HG03378 (cell line): ENCODE data around the gene WDFY2.
"Not testable (repeated sequence)": the region's sequence is repeated elsewhere in the genome, so short reads cannot be mapped to it uniquely, and the experiment has no call there.

Source experiments
- ATAC-seq: cut with Tn5 transposase; IDR thresholded peaks from one replicate; pipeline ENCODE4 v1.9.1; 2021; ENCODE audit warnings: mild to moderate bottlenecking, moderate library complexity; ENCODE audit not compliant: unreplicated experiment

WDFY2 gene

DNA sequence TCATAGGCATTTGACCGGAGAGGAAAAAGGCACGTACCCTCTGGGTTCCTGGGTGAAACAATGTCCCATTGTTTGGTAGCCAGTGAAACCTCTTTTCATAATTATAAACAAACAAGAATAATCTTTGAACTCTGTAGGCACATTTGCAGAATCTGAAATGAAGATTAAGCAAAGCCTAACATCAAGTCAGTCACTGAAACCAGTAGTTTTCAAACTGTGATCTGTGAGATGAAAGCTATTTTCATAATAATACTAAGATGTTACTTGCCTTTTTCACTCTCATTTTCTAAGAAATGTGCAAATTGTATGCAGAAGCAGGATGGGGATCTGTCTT lies 105.4 kb downstream of the WDFY2 start:
- no peak for ATAC-seq

DNA sequence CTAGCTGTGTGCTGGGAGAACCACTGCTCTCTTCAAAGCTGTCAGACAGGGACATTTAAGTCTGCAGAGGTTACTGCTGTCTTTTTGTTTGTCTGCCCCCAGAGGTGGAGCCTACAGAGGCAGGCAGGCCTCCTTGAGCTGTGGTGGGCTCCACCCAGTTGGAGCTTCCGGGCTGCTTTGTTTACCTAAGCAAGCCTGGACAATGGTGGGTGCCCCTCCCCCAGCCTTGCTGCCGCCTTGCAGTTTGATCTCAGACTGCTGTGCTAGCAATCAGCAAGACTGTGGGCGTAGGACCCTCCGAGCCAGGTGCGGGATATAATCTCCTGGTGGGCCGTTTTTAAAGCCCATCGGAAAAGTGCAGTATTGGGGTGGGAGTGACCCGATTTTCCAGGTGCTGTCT lies 111.4 kb downstream of the WDFY2 start:
- ATAC-seq = not testable (repeated sequence)

DNA sequence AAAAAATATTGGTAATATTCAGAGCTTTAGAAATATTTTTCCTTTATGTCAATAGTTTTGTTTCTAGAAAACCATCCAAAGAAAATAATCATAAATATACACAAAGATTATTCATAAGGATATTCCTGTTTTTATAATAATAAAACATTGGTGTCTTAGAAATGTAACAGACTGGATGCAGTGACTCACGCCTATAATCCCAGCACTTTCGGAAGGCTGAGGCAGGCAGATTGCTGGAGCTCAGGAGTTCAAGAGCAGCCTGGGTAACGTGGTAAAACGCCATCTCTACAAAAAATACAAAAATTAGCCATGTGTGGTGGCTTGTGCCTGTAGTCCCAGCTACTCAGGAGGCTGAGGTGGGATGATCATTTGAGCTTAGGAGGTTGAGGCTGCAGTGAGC lies 112.9 kb downstream of the WDFY2 start:
- no peak for ATAC-seq

DNA sequence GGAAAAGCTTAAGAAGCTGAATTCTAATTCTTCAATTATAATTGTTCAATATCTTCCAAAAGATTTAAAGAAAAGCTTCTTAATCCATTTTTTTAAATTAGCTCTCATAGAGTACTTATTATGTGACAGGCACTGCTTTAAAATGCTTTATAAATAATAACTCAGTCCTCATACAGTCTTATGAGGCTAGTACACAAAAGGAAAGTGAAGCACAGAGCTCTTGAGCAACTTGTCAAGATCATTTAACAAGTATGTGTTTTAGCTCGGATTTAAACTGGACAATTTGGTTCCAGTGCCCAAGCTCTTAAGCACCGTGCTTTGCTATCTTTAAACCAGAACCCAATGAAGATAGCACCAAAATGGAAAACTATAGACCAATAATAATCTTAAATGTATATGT lies 113.6 kb downstream of the WDFY2 start:
- no peak for ATAC-seq

DNA sequence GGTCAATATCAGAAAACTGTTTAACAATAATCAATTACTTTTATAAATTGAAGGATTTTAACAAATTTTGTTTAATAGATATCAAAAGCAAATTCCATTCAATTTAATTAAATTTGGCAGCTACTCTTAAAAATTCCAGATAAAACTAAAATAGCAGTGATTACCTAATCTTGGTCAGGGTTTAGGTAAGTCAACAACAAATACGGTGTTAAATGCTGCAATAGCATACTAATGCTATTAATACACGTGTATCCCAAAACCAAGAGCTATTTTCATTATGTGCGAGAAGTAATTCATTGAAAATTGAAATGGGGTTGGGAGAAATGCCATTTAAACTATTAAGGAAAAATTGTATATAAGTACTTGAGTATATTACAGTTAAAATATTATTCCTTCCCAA lies 114.1 kb downstream of the WDFY2 start:
- no peak for ATAC-seq

DNA sequence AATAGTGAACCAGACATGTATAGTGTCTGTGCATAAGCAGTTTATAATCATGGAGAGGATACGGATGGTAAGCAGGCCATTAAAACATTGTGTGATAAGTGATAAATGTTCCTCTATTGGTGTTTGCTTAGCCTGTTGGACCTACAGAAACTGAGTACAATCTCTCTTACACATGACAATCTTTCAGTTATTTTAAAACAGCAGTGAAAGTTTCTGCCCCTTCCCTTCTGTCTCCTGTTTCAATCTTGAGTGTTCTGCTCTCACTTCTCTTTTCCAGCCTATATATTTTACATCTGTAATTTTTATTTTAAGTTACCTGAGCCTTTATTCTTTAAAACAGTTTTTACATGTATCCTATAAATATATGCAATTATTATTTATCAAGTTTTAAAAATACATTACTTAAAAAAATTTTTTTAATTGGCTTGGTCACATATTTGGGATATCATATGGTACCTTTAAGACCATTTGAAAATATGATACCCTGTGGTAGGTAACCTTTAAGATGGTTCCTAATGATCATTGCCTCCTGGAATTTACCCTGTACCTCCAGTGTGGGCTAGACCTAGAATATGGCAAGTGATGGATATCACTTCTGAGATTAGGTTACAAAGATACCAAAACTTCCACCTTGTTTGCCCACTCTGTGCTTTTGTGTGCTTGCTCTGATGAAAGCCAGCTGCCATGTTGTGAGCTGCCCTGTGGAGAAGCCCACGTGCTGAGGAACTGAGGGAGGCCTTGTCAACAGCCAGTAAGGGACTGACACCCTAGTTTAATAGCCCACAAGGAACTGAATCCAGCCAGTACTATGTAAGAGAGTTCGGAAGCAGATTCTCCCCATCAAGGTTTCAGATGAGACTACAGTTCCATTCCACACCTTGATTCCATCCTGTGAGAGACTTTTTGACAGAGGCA lies 120.4 kb downstream of the WDFY2 start:
- peak; percentile 88 for ATAC-seq

DNA sequence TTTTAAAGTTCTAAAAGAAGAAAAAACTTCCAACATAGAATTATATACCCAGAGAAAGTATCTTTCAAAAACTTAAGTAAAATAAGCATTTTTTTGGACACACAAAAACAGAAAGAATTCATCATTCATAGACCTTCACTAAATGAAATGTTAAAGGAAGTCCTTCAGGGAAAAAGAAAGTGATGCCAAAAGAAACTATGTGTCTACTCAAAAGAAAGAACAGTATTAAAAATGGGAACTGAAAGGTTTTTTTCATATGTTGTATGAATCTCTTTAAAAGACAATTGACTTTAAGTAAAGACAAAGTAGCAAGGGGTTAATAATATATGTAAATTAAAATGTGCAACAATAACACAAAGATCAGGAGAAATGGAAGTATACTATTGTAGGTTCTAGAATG lies 123.2 kb downstream of the WDFY2 start:
- ATAC-seq = no peak

DNA sequence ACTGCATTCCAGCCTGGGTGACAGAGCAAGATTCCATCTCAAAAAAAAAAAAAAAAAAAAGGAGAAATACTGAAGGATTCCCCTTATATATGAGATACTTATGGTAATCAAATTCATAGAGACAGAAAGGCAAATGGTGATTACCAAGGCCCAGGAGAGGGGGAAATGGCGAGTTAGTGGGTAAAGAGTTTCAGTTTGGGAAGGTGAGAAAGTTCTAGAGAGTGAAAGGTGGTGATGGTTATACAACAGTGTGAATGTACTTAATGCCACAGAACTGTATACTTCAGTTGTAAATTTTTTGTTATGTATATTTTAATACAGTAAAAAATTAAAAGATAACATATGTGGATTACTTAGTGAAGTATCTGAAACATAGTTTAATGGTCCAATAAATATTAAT lies 129.5 kb downstream of the WDFY2 start:
- ATAC-seq = no peak

DNA sequence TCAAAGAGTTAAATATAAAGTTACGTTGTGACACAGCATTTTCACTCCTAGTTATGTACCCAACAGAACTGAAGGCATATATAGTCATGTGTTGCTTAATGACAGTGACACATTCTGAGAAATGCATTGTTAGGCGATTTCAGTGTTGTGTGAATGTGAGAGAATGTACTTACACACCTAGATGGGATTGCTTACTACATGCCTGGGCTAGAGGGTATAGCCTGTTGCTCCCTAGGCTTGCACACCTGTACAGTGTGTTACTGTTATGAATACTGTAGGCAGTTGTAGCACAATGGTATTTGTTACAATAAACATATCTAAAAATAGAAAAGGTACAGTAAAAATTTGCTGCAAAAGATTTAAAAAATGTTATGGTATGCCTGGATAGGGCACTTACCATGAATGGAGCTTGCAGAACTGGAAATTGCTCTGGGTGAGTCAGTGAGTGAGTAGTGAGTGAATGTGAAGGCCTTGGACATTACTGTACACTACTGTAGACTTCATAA lies 130.5 kb downstream of the WDFY2 start:
- ATAC-seq = peak; percentile 80

DNA sequence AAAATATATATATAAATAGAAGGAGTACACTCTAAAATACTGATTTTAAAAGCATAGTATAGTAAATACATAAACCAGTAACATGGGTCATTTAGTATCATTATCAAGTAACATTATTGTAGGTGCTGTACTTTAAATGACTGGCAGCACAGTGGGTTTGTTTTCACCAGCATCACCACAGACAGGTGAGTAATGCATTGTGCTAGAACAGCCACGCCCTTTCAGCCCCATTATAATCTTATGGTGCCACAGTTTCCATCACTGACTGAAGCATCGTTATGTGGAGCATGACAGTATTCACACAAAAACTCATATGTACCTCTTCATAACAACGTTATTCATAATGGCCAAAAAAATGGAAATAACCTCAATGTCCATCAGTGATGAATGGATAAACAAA lies 131.4 kb downstream of the WDFY2 start:
- ATAC-seq = no peak

DNA sequence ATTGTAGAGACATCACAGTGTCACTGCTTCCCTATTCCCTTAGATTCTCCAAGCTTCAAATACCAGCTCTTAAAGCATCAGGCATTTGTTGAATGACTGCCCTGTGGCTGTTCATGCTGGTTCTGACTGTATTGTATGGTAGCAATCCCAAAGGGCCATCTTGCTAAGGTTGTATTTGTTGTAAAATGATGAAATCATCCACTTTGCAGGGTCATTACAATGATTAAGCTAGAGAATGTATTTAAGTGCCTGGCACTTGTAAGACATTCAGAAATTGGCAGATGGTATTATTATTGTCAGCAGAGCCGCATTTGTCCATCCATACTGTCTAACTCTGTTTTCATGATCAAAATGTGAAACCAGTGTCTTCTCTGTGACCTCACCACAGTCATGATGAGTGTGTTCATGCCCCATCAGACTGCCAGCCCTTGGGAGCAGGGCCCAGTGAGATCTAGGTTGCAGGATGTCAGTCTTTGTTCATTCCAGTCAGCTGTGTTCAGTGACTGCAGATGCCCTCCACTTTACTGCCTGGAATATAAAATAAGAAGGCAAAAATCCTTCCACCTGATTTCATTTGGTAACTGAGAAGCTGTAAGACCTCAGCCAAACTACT lies 133.6 kb downstream of the WDFY2 start:
- ATAC-seq = no peak

DNA sequence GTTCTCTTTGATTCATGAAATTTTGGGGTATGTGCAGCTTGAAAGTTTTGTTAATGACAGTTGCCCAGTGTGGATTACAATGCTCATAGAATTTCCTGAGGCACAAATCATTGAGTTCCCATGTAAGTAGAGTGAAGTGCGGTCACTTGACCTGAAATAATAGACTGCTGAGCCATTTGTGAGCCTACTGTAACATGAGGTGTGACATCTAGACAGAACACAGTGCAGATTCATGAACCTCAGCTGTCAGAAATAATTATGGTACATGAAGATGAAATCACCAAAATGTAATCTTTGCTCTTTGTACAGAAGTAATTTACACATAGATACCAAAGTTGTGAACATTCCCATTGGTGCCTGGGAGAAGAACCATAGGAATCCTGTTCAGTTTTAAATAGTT lies 135.1 kb downstream of the WDFY2 start:
- ATAC-seq = no peak

DNA sequence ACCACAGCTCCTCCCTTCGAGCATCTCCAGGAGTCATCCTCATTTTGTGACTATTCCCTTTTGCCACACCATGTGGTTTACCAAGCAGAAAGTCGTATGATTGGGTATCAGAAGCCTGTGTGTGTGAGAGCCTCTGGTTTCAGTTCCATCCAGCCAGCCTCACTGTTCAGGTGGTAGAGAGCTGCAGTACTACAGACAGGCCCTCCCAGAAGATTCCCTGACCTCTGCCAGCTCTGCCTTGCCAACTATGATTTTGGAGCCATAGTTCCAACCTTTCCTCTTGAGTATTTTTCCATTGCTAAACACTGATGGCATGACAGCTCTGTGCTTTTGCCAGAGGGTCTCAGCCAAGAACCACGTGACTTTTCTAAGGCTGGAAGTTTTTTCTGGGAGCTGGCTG lies 137.2 kb downstream of the WDFY2 start:
- ATAC-seq = peak; percentile 71

DNA sequence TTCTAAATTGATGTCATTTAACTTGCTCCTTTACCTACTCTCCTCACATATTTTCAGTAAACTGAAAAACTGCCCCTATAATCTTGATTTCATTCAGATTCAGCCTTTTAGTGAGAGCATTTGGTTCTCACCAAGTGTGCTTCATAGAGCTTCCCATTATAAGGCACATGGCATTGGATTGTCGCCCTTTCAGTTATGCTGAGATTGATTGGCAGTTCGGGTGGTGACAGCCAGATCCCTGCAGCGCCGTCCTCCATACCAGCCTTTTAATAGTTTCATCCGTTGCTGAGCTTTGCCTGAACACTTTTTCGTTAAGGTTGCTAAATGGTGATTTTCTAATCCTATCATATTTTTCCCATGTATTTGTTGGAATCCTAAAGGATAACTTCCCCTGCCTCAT lies 139.3 kb downstream of the WDFY2 start:
- no peak for ATAC-seq

DNA sequence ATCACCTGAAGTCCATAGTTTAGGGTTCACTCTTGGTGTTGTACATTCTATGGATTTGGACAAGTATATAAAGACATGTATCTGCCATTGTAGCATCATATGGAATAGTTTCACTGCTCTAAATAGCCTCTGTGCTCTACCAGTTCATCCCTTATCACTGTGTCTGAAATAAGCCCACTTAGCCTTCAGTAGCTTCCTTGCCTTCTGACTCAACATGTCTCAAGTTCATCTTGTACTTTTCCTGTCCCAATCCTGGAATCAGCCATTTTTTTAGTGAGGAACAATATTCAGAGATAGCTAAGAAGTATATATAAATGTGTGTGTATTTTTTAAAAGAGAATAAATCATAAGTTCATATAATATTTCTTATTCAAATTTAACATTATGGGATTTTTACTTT lies 140.5 kb downstream of the WDFY2 start:
- no peak for ATAC-seq

DNA sequence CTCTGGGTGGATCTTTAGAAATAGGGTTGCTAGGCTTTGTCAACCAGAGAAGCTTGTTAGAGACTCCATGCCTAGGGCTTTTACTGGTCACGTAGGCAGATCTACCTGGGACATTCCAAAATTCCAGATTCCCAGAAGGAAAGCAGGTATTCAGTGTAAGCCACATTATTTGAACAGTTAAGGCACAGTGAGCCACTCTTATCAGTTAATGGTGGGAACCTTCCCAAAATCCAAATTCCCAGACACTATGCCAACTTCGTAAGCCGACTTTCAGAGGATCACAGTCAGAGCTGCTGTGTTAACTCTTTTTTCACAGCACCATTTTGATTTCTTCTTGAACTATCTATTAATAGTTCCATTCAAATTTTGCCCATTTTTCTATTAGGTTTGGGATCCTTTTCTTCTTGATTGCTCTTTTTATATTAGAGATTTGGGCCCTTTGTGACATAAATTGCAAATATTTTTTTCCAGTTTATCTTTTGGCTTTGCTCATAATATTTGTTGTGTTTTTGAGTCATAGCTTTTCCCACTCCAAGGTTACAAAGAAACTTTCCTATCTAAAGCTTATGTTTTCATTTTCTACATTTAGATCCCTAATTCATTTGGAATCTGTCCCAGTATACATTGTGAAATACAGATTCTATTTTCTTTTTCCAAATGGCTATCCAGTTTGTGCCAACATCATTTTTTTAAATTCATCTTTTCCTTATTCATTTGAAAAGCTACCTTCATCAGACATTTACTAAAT lies 142.4 kb downstream of the WDFY2 start:
- ATAC-seq = no peak

DNA sequence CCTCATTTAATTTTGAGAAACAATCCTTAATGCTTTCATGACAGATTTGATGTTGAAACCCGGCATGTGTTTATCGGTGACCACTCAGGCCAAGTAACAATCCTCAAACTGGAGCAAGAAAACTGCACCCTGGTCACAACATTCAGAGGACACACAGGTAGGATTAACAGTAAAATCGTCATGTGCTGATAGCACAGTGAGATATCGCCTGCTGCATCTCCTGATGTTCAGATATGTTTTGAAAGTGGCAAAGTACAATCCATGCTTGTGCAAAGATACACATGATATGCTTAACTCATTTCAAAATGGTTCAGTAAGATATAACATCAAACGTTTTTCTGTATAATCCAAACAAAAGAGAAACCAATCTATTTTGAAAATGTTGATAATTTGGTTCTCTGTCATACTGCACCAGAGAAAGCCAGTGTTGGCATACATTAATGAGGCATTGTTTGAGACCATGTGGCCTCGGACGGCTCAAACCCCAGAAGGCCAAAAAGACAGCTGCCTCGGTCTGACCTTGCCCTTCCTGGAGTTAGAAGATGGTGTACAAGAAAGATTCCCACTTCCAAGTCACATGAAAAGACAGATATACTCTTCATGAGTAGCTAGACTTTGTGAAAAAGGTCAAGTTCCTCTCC lies 143.5 kb downstream of the WDFY2 start:
- no peak for ATAC-seq

DNA sequence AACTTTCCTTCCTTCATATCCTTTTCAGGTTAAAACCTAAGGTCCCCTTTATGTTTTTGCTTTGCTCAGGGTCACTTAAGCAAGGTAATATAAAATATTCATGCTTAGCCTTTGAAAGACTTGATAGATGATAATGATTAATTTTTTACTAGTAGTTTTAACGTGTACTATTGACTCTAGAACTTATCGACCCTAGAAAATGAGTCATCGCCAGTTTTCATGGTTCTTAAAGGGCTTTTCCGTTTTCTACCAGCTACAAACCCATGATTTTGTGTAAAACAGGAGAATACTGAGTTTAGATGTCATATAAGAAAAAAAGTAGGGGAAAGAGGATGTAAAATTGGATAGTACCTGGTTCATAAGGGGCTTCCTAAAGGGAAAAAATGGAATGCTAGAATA lies 144.0 kb downstream of the WDFY2 start:
- ATAC-seq = no peak

DNA sequence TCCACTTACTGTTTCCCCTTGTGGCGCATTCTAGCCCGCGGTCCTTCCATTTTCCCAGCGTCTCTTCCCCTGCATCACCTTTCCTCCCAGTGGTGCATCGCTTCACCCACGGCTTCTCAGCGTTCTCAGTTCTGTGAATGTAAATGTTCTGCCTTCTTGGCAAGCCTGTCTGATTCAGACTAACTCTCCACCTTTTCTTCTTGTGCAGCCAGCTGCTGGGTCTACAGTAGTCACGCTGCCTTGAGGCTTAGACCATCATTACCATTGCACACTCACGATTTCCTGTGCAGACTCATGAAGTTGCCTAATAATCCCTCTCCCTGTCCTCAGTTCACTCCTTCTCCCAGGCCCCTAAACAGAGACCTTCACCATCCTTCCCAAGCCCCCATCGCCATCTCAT lies 144.7 kb downstream of the WDFY2 start:
- ATAC-seq = no peak

DNA sequence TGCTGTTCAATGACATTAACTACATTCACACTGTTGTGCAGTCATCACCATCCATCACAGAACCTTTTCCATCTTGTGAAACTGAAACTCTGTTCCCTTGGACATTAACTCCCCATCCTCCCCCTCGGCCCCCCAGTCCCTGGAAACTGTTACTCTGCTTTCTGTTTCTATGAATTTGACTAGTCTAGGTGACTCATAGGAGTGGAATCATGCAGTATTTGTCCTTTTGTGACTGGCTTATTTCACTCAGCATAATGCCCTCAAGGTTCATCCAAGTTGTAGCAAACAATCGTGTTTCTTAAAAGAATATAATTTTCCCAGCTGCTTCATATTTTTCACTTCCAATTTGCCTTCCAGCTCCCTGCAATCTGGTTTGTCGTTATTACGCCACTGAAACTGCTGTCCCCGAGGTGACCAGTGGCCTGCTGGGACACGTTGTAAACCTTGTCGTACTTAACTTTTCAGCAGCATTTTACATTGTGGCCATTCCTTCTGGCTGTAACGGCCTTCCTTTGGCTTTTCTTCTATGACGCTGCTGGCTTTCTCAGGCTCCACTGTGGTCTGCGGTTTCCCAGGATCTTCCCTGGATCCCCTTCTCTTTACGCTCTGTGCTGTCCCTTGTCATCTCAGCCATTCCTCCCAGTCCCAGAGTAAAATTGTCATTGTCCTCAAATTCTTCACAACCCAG lies 145.7 kb downstream of the WDFY2 start:
- ATAC-seq = no peak

DNA sequence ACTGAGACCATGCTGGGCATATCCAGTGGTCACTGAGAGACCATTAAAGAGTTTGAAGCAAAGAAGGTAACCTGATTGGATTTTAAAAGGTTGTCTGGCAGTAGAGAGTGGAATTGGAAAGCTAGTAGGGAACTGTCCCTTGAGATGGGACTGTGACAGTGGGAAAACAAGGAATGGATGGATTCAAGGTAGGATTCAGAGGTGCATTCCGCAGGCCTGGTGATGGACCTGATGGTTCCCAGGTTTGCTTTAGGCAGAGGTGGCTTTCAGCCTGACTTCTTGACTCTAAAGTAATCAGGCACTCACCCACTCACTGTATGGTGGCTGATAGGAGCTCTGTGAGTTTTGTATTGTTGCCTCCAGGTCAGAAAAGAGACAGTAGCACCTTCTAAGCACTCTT lies 146.7 kb downstream of the WDFY2 start:
- ATAC-seq = no peak
